Measurements from ENCODE around the gene ST3GAL2. TPM values are rescaled to one million over a fixed set of nuclear protein-coding genes. Genes with fewer than 3 reads are reported as not detected.
"Not testable (repeated sequence)": the region's sequence is repeated elsewhere in the genome, so short reads cannot be mapped to it uniquely, and the experiment has no call there.

ST3GAL2 gene
- total RNA-seq, 2 donors from 2014 or later, result 13.9 to 18.2 TPM

DNA sequence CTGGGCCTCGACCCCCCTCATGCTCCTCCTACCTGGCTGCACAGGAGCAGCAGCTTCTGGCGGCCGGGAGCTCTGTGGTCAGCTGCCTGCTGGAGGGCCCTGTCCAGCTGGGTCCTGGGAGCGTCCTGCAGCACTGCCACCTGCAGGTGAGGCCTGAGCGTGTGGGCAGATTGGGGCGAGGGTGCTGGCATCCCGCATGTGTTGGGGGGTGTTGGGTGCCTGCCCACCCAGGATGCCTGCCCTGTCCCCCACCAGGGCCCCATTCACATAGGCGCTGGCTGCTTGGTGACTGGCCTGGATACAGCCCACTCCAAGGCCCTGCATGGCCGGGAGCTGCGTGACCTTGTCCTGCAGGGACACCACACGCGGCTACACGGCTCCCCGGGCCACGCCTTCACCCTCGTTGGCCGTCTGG, 32.0 kb upstream of the ST3GAL2 start:
- ATAC-seq, result peak in 1 of 2 donors; percentile 37
- Mint-ChIP-seq H3K9me3 (no peaks in the 10 kb centered on the region), H3K36me3 (no peaks in the 10 kb centered on the region), H3K27ac (no peak overlapping the region)
- no peak for DNase-seq (ENCODE audit: low spot score in 2 of 2)

DNA sequence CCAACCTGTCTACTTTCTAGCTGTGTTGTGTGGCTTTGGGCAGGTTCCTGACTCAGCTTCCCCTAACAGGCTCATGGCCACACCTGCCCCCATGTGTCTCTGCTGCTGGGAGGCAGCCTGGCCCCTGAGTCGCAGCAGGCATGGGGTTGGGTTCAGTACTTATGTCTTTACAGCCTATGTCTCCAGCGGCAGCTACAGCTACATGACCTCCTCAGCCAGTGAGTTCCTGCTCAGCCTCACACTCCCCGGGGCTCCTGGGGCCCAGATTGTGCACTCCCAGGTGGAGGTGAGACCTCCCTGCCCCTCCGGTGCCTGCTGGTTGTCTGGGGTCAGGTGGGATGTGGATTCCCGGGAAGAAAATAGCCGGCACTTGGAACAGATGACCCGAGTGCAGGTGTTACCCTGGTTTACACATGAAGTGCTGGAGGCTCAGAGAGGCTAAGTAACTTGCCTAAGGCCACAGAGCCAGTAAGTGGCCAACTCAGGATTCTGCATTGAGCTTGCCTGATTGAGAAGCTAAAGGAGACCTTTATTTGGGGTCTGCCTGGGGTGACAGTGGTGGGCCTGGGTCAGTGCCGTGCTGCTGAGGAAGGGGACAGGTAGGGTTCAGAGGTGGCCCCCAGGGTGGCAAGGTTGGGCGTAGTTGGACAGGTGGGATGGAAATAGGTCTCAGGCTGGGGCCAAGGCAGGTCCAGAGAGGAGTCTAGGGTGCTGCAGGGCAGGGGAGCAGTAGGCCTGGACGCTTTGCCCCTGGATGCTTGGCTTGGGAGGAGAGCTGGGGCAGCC, 31.4 kb upstream of the ST3GAL2 start:
- Mint-ChIP-seq H3K9me3 (no peaks in the 10 kb centered on the region), H3K27ac (peak overlapping the region in 1 of 2 donors; percentile 90), H3K36me3 (no peaks in the 10 kb centered on the region)
- no peak for DNase-seq (ENCODE audit: low spot score in 2 of 2)
- ATAC-seq, result peak in 1 of 2 donors; percentile 5

DNA sequence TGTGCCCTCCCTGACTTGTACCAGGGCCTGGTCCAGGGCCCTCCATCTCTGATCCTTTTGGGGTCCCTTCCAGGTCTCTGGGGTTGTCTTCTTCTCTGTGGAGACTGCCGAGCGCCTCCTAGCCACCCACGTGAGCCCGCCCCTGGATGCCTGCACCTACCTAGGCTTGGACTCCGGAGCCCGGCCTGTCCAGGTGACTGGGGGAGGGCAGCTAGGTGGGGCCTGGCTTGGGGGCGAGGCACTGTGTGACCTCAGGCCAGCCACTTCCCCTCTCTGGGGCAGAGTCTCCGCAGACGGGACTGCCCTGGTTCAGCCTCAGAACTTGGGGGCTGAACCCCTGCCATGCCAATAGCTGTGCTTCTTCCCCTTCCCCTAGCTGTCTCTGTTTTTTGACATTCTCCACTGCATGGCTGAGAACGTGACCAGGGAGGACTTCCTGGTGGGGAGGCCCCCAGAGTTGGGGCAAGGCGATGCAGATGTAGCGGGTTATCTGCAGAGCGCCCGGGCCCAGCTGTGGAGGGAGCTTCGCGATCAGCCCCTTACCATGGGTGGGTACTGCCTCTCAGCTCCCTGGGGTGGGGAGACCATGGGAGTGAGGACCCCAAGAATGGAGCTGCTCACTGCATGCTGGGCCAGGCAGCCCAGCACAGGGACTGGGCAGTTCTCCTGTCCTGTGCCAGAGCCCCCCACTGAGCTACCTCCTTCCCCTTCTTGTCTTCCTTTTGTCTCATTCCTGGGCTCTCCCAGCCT, 30.1 kb upstream of the ST3GAL2 start:
- ATAC-seq (no peak), DNase-seq (ENCODE audit: low spot score in 2 of 2) (no peak)
- H3K27ac Mint-ChIP-seq, result peak overlapping the region in 1 of 2 donors; percentile 37

DNA sequence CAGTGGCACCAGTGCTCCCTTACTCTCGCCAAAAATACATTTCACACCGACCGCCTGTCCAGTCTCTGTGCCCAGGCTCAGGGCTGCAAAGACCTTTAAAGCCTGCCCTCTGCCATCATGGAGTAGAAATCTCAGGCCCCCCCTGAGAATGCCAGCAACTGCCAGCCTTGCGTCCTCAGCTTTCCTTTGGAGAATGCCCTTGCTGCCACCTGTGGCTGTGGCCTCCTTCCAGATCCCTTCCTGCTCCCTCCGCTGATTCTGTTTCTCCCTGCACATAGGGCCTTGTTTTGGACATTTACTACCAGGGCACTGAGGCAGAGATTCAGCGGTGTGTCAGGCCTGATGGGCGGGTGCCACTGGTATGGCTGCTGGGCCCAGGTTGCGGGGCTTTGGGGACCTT, 28.7 kb upstream of the ST3GAL2 start:
- no peak for ATAC-seq
- Mint-ChIP-seq H3K9me3 (no peaks in the 10 kb centered on the region), H3K36me3 (no peaks in the 10 kb centered on the region), H3K27ac (peak overlapping the region in 1 of 2 donors; percentile 44)
- no peak for DNase-seq (ENCODE audit: low spot score in 2 of 2)

More for the DNA sequence above, 30.1 kb upstream of the ST3GAL2 start:
- H3K36me3 Mint-ChIP-seq, result no peaks in the 10 kb centered on the region
- H3K9me3 Mint-ChIP-seq, result no peaks in the 10 kb centered on the region

DNA sequence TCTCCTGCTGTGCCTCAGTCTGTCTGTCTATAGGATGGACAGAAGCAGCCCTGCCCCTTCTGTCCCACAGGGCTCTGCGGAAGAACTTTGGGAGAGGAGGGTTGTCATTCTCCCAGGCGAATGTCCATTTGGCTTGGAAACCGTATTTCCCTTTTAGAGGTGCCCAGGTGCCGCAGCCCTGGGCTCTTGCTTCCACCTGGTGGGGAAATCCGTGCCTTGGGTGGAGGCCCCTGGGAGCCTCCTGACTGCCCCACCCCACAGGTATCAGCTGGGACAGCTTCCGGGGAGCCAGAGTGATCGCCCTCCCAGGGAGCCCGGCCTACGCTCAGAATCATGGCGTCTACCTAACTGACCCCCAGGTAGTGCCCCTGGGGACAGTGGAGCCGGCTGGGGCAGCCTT, 28.2 kb upstream of the ST3GAL2 start:
- H3K36me3 Mint-ChIP-seq, result no peaks in the 10 kb centered on the region
- no peak overlapping the region for H3K27ac Mint-ChIP-seq
- no peak for DNase-seq (ENCODE audit: low spot score in 2 of 2)
- no peaks in the 10 kb centered on the region for H3K9me3 Mint-ChIP-seq
- ATAC-seq, result no peak

DNA sequence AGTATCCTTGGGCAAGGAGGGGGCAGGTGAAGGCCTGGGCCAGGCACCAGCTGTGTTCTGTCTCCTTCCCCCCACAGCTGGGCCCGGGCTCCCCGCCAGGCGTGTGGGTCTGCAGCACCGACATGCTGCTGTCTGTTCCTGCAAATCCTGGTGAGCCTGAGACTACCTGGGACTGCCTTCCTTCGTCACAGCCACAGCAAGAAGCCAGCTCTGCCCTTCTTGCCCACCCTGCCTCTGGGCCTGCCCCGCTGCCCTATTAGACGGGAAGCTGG, 27.8 kb upstream of the ST3GAL2 start:
- H3K27ac Mint-ChIP-seq, result no peak overlapping the region
- DNase-seq (ENCODE audit: low spot score in 2 of 2) (no peak), ATAC-seq (no peak)
- no peaks in the 10 kb centered on the region for H3K36me3 Mint-ChIP-seq
- H3K9me3 Mint-ChIP-seq, result no peaks in the 10 kb centered on the region

DNA sequence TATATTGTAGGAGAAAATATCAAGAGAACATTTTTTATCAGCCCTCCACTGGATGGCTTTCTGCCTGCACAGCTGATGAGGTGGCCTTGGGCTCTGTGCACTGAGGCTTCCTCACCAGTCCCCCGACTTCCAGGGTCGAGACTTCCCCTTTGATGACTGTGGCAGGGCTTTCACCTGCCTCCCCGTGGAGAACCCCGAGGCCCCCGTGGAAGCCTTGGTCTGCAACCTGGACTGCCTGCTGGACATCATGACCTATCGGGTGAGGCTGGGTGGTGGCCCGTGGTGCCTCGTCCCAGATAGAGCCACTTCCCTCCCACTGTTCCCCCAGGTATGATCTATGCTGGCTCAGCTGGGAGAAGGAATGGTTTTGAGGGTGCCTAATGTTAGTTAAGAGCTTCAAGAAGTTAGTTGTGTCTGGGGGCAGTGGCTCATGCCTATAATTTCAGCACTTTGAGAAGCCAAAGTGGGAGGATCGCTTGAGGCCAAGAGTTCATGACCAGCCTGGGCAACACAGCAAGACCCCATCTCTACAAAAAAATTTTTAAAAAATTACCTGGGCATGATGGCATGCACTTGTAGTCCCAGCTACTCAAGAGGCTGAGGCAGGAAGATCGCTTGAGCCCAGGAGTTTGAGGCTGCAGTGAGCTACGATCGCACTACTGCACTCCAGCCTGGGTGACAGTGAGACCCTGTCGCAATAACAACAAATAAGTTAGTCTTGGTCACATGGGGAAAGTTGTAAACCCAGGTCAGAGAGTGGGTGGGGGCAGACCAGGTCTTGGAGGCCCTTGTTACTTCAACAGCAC, 27.3 kb upstream of the ST3GAL2 start:
- Mint-ChIP-seq H3K27ac (peak overlapping the region in 1 of 2 donors; percentile 60), H3K9me3 (no peaks in the 10 kb centered on the region), H3K36me3 (no peaks in the 10 kb centered on the region)
- DNase-seq (ENCODE audit: low spot score in 2 of 2) (no peak), ATAC-seq (no peak)

DNA sequence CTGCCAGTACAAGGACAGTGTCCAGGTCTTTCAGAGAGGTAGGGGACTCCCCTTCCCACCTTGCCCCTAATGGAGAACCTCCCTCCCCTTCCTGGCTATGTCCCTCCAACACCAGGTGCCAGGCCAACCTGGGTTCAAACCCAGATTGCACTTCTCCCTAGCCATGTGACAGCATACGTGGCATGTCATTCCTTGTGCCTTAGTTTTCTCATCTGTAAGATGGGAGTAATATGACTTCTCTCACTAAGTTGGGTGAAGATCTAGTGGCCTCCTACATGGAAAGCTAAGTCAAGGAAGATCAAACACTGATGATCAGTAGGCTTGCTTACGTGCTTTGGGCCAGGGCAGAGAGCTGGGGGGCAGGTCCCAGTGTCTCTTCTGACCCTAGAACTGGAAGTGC, 24.3 kb upstream of the ST3GAL2 start:
- ATAC-seq, result no peak
- no peaks in the 10 kb centered on the region for H3K36me3 Mint-ChIP-seq
- no peak overlapping the region for H3K27ac Mint-ChIP-seq
- no peak for DNase-seq (ENCODE audit: low spot score in 2 of 2)
- no peaks in the 10 kb centered on the region for H3K9me3 Mint-ChIP-seq

DNA sequence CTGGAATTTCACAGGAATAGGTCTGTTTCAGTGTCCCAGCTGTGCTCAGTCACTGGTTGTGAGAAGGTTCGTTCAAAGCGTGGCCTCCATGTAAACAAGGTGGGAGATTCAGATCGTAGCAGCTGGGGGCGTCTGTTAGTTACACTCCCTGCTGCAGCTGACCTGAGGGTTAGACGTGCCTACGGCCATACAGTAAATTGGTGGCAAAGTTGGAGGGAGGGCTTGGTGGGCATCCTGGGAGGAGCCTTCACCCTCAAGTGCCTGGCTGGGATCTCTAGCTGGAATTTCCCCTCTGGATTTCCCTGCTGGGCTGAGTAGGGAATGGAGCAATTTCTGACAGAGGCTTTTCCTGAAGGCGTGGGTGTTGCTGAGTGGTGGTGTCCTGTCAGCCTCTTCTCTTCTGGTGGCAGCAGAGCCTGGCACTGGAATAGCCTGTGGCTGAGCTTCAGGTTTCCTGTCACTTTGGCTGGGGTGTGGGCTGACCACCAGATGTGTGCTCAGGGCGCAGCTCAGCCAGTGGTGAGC, 21.9 kb upstream of the ST3GAL2 start:
- no peak for DNase-seq (ENCODE audit: low spot score in 2 of 2)
- Mint-ChIP-seq H3K36me3 (no peaks in the 10 kb centered on the region), H3K9me3 (no peaks in the 10 kb centered on the region), H3K27ac (peak overlapping the region in 1 of 2 donors; percentile 72)
- ATAC-seq, result no peak

DNA sequence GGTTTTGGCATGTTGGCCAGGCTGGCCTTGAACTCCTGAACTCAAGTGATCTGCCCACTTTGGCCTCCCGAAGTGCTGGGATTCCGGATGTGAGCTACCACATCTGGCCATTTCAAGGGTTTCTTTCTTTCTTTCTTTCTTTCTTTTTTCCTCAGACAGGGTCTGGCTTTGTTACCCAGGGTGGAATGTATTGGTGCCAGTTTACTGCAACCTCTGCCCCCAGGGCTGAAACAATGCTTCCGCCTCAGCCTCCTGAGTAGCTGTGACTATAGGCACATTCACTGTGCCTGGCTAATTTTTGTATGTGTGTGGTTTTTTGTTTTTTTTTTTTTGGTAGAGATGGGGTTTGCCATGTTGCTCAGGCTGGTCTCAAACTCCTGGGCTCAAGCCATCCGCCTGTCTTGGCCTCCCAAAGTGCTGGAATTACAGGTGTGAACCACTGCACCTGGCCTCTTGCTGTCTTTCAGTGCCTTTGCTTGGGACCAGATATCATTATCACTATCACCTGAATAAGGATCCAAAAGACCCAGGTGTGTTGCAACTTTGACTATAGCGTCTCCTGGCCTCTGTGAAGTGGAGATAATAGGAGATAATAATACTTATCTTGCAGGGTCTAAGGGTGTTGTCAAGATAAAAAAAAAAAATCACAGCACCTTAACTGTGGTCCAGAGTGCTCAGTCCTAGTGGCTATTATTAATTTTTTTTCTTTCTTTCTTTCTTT, 18.7 kb upstream of the ST3GAL2 start:
- peaks cover 0 to 7% of the 10 kb centered on the region in 2 donors for H3K36me3 Mint-ChIP-seq
- ATAC-seq (no peak), DNase-seq (ENCODE audit: low spot score in 2 of 2) (no peak)
- H3K27ac Mint-ChIP-seq, result no peak overlapping the region
- H3K9me3 Mint-ChIP-seq, result no peaks in the 10 kb centered on the region

DNA sequence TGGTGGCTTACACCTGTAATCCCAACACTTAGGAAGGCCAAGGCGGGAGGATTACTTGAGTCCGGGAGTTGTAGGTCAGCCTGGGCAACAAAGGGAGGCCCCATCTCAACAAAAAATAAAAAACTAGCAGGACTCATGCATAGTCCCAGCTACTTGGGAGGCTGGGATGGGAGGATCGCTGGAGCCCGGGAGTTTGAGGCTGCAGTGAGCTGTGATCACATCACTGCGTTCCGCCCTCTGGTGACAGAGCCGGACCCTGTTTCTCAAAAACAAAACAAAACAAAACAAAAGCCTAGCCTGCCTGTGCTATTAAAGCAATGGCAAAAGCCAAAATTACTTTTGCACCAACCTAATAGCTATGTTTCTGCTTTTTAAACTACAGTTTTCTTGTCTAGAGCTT, 17.0 kb upstream of the ST3GAL2 start:
- ATAC-seq, result no peak
- peaks cover 0 to 7% of the 10 kb centered on the region in 2 donors for H3K36me3 Mint-ChIP-seq
- no peak overlapping the region for H3K27ac Mint-ChIP-seq
- H3K9me3 Mint-ChIP-seq, result no peaks in the 10 kb centered on the region
- DNase-seq (ENCODE audit: low spot score in 2 of 2), result no peak

DNA sequence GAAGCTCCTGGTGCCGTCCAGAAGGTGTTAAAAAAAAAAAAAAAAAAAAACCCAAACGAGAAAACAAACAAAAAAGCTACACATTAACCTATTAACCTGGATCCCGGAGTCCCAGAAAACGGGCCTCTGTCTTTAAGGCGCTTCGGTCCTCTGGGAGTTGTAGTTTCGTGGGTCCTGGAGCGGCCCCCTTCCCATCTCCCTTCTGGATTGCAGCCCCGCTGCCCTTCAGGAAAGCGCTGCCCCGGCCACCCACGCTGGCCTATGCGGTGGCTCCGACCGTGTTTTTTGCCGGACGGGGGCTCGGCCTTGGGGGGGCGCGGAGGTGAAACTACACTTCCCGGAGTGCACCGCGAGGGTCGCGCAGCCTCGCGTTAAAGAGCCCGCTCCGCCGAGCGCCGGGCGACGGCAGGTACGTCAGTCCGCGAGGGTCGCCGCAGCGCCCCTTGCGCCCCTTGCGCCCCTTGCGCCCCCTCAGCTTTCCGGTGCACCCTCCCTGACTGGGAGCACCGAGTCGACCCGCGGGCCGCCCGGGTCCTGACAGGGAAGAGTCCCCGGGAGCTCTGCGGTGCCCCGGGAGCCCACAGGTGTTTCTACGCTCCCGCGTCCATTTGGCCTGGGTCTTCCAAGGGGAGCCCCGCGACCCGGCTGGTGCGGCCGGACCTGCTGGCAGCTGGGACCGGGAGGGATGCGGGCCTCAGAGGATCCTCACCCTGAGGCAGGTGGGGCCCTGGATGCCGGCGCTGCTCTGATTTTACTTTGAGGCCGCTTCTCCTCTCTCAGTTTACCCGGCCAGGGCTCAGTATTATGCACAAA, 15.5 kb upstream of the ST3GAL2 start, which contains the start of gene FCSK:
FCSK (plus strand) TSS at position 374 of the 813 bp plus-strand sequence. CDS start 8,596 bp downstream, outside the sequence.
- ATAC-seq (peak; percentile 82 to 97), DNase-seq (ENCODE audit: low spot score in 2 of 2) (peak; percentile 63 to 69)
- H3K9me3 Mint-ChIP-seq, result no peaks in the 10 kb centered on the region
- peak within 1 kb of the TSS; percentile 87 to 96 for H3K27ac Mint-ChIP-seq
- peaks cover 0 to 7% of the 10 kb centered on the region in 2 donors for H3K36me3 Mint-ChIP-seq

DNA sequence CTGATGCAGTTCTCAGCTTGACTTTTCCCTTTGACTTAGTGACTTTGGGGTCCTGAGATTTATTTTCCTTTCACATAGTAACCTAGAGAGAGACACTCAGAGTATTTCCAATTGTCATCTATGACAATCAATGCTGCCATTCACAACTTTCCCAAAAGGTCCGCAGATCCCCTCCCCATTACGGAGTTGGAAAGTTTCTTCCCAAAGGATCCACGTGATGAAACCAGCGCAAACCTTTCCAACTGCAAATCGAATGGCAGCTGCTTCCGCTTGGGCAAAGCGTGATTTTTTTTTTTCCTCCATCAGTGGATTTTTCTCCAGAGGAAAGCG, 15.0 kb upstream of the ST3GAL2 start:
- Mint-ChIP-seq H3K9me3 (no peaks in the 10 kb centered on the region), H3K36me3 (peaks cover 0 to 7% of the 10 kb centered on the region in 2 donors), H3K27ac (peak overlapping the region; percentile 87 to 92)
- peak in 1 of 2 donors; percentile 9 for ATAC-seq
- DNase-seq (ENCODE audit: low spot score in 2 of 2), result no peak

DNA sequence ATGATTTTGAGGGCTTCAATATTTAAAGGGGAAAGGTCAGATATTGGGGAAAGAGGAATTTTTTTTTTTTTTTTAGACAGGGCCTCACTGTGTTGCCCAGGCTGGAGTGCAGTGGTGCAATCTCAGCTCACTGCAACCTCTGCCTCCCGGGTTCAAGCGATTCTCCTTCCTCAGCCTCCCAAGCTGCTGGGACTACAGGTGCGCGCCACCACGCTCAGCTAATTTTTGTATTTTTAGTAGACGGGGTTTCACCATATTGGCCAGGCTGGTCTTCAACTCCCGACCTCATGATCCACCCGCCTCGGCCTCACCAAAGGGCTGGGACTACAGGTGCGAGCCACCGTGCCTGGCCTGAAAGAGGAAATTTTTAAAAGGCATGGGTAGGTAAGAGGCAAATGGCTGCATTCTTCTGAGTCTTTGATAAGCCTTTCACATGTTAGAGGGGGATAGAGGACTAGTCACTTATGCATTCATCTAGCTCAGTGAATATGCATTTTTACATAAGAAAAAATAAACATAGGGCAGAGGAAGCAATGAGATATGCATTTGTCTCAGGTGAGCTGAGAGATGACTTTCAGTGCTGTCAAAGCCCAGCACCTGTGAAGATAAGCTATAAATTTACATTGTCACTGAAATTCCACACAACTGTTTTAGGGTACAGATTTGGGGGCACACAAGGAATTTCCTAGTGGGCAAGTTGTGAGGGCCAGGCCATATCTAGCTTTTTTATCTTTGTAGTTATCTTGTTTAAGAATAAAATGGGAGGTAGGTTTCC, 14.4 kb upstream of the ST3GAL2 start:
- no peaks in the 10 kb centered on the region for H3K9me3 Mint-ChIP-seq

DNA sequence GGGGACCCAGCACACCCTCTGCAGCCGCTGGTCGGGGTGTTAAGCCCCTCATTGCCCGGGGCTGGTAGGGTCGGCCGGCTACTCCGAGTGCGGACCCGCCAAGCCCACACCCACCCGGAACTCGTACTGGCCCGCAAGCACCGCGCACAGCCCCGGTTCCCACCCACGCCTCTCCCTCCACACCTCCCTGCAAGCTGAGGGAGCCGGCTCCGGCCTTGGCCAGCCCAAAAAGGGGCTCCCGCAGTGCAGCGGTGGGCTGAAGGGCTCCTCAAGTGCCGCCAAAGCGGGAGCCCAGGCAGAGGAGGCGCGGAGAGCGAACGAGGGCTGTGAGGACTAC, 12.1 kb upstream of the ST3GAL2 start:
- not testable (repeated sequence) for H3K27ac Mint-ChIP-seq; H3K36me3 Mint-ChIP-seq; H3K9me3 Mint-ChIP-seq; DNase-seq (ENCODE audit: low spot score in 2 of 2); ATAC-seq

More for the DNA sequence above, 14.4 kb upstream of the ST3GAL2 start:
- Mint-ChIP-seq H3K36me3 (peaks cover 0 to 7% of the 10 kb centered on the region in 2 donors), H3K27ac (peak overlapping the region; percentile 87 to 92)
- DNase-seq (ENCODE audit: low spot score in 2 of 2), result no peak
- ATAC-seq, result no peak
